ENCODE results near the gene MAP4K4.
A peak's percentile ranks its signal among the peaks of the same experiment; 100 is the strongest.

MAP4K4 gene

DNA sequence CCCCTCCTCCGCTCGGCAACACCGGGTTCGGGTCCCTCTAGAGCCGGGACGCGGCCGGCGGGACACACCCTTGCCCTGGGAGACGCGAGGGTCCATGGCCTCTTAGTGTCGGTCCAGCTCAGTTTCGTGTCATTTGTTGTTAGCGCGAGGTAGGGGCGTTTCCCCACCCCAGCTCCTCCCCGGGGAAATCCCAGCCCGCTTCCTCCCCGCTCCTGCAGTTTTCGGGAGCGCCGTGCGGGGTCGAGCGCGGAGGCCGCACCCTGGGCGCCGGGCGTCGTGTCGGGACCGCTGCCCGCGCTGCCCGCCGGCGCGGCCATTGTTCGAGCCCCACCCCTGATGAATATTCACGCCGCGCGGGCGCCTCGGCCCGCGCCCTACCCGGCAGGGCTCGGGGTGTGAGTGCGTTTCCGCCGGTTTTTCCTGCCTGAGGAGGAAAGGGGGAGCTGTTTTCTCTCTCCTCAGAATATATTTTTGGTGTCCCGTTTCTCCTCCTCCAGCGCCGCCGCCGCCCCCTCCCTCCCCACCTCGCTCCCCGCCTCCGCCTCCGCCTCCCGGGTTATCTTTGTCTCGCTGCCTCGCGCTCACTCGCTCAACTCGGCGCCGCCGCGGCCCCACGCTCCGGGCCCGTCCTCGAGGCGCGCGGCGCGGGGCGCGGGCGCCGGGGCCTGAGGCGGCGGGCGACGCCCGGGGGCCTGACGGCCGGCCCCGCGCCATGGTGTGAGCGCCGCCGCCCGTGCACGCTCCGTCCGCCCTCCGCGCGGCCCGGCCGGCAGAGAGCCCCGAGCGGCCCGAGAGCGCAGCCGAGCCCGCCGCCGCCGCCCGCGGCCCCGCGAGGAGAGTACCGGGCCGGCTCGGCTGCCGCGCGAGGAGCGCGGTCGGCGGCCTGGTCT is at the start of gene MAP4K4:
Gene MAP4K4, plus strand, starts transcription at position 584 of the 890 bp plus-strand sequence. CDS start 374 bp downstream, outside the sequence.
- peak; percentile 77 for DNase-seq

GRCh38 chr2:101653469-101653868 is 44.0 kb upstream of the MAP4K4 start:
- no peak for DNase-seq

DNA sequence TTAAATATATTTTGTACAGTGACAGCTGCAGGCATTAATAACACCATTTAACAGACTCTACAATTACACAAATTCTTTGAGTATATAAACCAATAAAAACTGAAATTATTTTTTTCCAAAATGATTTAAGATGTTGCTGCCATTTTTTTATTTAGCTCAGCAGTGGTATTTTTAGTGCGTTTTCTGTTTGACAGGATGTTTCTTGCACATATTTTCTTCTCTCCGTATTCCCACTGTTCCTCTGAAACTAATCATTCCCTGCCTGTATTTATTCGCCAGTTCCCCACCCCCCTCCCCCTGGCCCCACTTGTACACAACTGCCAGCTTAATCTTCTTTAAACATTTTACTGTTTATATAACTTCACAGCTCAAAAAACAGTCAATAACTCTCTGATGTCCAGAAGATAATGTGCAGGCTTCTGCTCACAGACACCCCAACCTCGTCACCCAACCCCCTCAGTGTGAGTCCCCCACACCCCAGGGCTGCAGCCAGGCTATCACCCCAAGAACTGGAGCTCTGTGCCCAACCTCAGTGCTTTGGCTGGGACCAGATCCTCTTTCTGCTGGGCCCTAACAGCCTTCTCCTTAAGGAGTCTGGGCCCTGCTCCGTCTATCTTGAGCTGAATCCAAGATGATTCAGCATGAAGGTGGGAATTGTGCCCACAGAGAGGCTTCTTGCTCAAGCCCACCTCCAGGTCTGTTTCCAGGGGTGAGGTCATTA is 41.6 kb upstream of the MAP4K4 start:
- DNase-seq = no peak

DNA sequence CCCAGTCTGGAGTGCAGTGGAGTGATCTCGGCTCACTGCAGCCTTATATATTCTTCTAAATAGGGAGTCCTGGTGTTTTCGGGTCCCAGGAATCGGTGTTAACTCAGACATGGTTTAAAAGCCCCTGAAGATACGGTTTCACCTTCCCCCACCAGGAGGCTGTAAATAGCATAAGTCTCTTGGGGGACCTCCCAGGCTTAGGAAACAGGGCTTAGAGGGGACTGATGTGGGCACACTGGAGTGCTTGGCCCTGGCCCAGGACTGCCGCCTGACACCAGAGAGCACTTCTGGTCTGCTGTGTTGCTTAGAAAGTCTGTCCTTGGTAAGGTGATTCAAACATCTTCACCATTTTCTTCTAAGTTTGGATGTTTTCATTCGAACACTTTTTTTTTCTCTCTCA is 39.7 kb upstream of the MAP4K4 start:
- DNase-seq = no peak

- DNase-seq = no peak
Observed at GRCh38 chr2:101658387-101658786, 39.1 kb upstream of the MAP4K4 start.

- no peak for DNase-seq
Observed at GRCh38 chr2:101665312-101665711, 32.2 kb upstream of the MAP4K4 start.

- no peak for DNase-seq
Observed at GRCh38 chr2:101667823-101668222, 29.7 kb upstream of the MAP4K4 start.

GRCh38 chr2:101672047-101672446 is 25.5 kb upstream of the MAP4K4 start:
- DNase-seq = no peak

GRCh38 chr2:101673920-101674319 is 23.6 kb upstream of the MAP4K4 start:
- no peak for DNase-seq

- DNase-seq = no peak
Observed at GRCh38 chr2:101675512-101675911, 22.0 kb upstream of the MAP4K4 start.

DNA sequence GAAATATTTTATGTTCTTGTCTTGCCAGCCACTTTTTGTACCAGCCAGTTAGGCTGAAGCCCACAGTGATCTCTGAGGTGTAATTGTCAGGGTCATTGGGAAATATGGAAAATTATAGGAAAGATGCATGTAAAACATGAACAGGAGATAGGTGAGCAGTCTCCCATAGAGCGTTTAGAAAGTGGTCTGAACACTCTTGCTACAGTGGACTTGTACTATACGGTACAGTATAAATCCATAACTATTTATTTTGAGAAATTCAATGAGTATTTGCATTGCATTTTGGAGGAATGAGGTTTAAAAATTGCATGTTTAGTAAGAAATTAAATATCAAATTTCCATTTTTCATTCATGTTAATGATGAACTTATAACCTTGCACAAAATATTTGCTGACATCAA is 20.8 kb upstream of the MAP4K4 start:
- DNase-seq = no peak

DNA sequence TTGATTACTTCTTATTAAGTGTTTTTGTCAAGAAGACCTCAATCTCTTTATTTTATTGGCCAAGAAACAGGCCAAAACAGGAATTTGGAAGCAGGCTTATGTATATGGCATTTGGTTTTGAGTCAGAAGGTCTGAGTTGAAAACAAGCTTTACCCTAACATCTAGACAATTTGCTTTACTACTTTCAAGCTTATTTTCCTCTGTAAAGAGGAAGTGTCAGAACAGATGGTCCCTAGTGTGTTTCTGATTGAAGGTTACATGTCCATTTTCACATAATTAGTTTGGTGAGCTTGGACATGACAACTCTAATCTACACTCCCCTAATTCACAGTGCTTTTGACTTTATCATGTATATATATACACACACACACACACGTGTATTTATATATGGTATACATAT is 19.8 kb upstream of the MAP4K4 start:
- no peak for DNase-seq

DNA sequence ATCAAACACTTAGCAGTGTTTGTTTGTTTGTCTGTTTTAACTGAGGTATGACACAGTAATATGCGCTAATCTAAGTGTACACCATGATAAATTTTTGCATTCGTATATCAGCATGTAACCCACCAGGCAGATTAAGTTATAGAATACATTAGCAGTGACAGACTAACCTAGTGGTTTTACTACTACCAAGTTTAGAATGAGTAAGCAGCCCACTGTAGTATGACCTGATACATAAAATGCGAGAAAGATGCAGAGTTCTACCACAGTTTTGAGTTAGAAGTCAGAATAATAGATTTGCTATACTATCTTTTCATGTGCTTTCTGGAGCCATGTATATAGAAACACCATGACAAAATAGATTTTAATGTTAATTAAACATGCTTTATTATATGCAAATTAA is 19.1 kb upstream of the MAP4K4 start:
- no peak for DNase-seq

GRCh38 chr2:101679037-101679726 is 18.3 kb upstream of the MAP4K4 start:
- no peak for DNase-seq

GRCh38 chr2:101679801-101680487 is 17.6 kb upstream of the MAP4K4 start:
- DNase-seq = no peak

DNA sequence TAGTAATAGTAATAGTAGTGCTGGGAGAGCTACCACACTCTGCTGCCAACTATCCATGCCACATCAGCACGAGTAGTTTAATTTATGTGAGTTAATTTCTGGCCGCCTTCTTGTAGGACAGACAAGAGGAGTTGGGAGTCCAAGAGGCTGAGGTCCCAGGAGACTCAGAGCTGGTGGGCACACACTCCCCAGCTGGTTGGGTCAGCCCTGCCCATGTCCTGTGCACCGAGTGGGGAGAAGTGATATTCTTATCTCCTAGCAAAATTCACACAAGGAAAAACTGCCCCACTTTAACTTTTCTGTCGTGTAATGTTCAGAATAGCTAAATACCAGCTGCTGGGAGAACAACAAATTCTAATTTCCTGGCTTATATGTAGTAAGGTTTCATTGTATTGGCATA is 15.2 kb upstream of the MAP4K4 start:
- no peak for DNase-seq

- DNase-seq = no peak
Observed at GRCh38 chr2:101684313-101684712, 13.2 kb upstream of the MAP4K4 start.

- DNase-seq = no peak
Observed at GRCh38 chr2:101688261-101688660, 9.2 kb upstream of the MAP4K4 start.

- DNase-seq = no peak
Observed at GRCh38 chr2:101689114-101689825, 8.2 kb upstream of the MAP4K4 start.

DNA sequence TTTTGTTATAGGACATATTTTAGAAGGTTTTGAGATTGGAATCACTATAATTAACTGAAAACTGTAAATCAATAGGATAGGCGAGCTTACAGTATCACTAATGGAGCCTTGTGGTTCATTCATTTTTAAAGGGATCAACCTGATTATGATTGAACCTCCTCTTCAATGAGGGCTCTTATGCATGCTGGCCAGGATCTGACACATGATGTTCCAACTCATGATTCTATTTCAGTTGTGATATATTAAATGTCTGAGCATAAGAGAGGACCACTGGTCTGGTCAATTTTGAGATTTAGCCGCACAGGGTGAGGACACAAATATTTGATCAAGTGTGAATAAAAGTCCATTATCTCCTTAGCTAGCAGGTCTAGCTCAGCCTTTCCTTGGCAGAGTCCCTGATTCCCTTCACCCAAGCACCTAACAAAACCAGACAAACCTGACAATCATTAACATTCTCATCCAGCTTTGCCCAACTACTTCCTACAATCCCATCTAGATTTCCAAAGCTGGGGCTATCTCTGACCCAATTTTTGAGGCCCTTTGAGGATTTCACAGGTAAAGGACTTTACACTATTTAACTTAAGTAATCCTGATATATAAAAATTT is 6.9 kb upstream of the MAP4K4 start:
- DNase-seq = no peak

GRCh38 chr2:101692041-101692440 is 5.5 kb upstream of the MAP4K4 start:
- DNase-seq = peak; percentile 66

DNA sequence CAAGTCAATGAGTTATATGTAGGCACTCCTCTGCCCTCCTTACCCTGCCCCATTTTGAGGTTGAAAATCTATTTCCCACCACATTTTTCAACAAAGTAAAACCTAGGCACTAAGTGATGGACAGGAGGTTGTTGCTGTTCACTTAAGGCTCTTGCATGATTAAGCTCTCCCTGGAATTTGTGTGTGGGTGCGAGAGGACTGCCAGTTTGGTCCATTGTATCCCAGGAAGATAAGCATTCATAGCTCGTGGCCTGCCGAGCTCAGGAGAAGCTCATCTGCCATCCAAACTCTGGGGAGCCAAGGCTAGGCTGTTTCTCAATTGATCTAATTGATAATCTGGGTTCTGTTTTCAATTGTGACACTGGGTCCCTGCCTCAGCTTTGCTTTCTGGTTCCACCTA is 4.7 kb upstream of the MAP4K4 start:
- no peak for DNase-seq

All from suppressor macrophage treated with lipopolysaccharide for 4 hours (primary cell).